Measurements from ENCODE around the gene ACACB.

DNA sequence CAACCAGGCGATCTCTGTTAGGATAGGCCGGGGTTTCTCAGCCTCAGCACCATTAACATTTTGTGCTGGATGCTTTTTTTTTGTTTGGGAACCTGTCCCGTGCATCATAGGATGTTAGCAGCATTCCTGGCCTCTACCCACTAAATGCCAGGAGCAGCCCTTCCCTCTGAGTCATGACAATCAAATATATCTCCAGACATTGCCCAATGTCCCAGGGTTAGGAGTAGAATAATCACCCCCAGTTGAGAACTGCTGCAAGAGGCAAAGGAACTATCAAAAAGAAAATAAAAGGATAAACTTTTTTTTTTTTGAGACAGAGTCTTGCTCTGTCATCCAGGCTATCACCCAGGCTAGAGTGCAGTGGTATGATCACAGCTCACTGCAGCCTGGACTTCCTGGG is 76.0 kb downstream of the ACACB start:
- TF ChIP-seq POLR2AphosphoS5 (IDR thresholded peaks at IDR 0.05; ENCODE audit: low read depth, low read length), result no peak
- TF ChIP-seq, protein P1, sequence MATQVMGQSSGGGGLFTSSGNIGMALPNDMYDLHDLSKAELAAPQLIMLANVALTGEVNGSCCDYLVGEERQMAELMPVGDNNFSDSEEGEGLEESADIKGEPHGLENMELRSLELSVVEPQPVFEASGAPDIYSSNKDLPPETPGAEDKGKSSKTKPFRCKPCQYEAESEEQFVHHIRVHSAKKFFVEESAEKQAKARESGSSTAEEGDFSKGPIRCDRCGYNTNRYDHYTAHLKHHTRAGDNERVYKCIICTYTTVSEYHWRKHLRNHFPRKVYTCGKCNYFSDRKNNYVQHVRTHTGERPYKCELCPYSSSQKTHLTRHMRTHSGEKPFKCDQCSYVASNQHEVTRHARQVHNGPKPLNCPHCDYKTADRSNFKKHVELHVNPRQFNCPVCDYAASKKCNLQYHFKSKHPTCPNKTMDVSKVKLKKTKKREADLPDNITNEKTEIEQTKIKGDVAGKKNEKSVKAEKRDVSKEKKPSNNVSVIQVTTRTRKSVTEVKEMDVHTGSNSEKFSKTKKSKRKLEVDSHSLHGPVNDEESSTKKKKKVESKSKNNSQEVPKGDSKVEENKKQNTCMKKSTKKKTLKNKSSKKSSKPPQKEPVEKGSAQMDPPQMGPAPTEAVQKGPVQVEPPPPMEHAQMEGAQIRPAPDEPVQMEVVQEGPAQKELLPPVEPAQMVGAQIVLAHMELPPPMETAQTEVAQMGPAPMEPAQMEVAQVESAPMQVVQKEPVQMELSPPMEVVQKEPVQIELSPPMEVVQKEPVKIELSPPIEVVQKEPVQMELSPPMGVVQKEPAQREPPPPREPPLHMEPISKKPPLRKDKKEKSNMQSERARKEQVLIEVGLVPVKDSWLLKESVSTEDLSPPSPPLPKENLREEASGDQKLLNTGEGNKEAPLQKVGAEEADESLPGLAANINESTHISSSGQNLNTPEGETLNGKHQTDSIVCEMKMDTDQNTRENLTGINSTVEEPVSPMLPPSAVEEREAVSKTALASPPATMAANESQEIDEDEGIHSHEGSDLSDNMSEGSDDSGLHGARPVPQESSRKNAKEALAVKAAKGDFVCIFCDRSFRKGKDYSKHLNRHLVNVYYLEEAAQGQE (IDR thresholded peaks at IDR 0.05; ENCODE audit: insufficient read depth in 1 of 2, low read depth in 2 of 2, low read length in 2 of 2), result no peak
- no peak for TF ChIP-seq TAF1 (IDR thresholded peaks at IDR 0.05; ENCODE audit: borderline replicate concordance, insufficient read depth, low read length)
